Liver (tissue), 9 donors: ENCODE data around the gene SYT15. TPM values are rescaled to one million over a fixed set of nuclear protein-coding genes. Genes with fewer than 3 reads are reported as not detected.

Experiments used
- DNase-seq: peaks from one replicate; pipeline ENCODE4 v3.0.0-alpha.2; 2017; ENCODE audit warnings: low spot score
- H3K27ac ChIP-seq, 2 donors: one replicate each; pipeline ENCODE4 v1.7.0; 2013; ENCODE audit warnings: inconsistent platforms in 2 of 2, low read length in 2 of 2, control low read depth in 1 of 2, low read depth in 1 of 2, mild to moderate bottlenecking in 1 of 2
- H3K27me3 ChIP-seq, 4 donors: one replicate each; pipeline versions ENCODE4 v1.6.1 to v1.7.0; 2013; ENCODE audit warnings: low read length in 3 of 4, inconsistent platforms in 1 of 4, mild to moderate bottlenecking in 1 of 4, moderate library complexity in 1 of 4; ENCODE audit not compliant: control insufficient read depth in 4 of 4, insufficient read depth in 4 of 4
- H3K36me3 ChIP-seq, 4 donors: one replicate each; pipeline versions ENCODE4 v1.6.1 to v1.7.0; 2013; ENCODE audit warnings: low read length in 3 of 4, mild to moderate bottlenecking in 3 of 4, low read depth in 1 of 4, moderate library complexity in 1 of 4; ENCODE audit not compliant: control insufficient read depth in 4 of 4, insufficient read depth in 3 of 4
- H3K4me1 ChIP-seq, 4 donors: one replicate each; pipeline versions ENCODE4 v1.6.1 to v1.7.0; 2013; ENCODE audit warnings: low read length in 3 of 4, mild to moderate bottlenecking in 3 of 4, moderate library complexity in 1 of 4; ENCODE audit not compliant: control insufficient read depth in 4 of 4, insufficient read depth in 4 of 4
- H3K4me3 ChIP-seq, 3 donors: one replicate each; pipeline versions ENCODE4 v1.6.1 to v1.7.0; 2013; ENCODE audit warnings: low read length in 3 of 3, control low read depth in 1 of 3, low read depth in 1 of 3, mild to moderate bottlenecking in 1 of 3
- H3K9ac ChIP-seq, 2 donors: one replicate each; pipeline ENCODE4 v1.7.0; 2013; ENCODE audit warnings: low read length in 2 of 2, mild to moderate bottlenecking in 2 of 2, moderate library complexity in 2 of 2, control low read depth in 1 of 2, low read depth in 1 of 2
- H3K9me3 ChIP-seq, 4 donors: one replicate each; pipeline versions ENCODE4 v1.6.1 to v1.7.0; 2013; ENCODE audit warnings: low read length in 3 of 4; ENCODE audit not compliant: control insufficient read depth in 4 of 4
- CTCF ChIP-seq: fragments of 150-350 bp; IDR thresholded peaks from 2 replicates; pipeline ENCODE4 v1.5.1; 2017; ENCODE audit warnings: improper control_type of control experiment, low read depth, low read length; ENCODE audit not compliant: missing input control
- EGR1 ChIP-seq, 2 donors: IDR thresholded peaks; 2 replicates each; pipeline ENCODE4 v1.6.1; 2016 to 2018; ENCODE audit warnings: antibody characterized with exemption in 2 of 2, low read depth in 2 of 2
- FOXA1 ChIP-seq: IDR thresholded peaks from 2 replicates; pipeline ENCODE4 v1.6.1; 2016; ENCODE audit warnings: antibody characterized with exemption
- FOXA2 ChIP-seq: IDR thresholded peaks from 2 replicates; pipeline ENCODE4 v1.6.1; 2016; ENCODE audit warnings: antibody characterized with exemption
- GABPA ChIP-seq, 2 donors: IDR thresholded peaks in 1 of 2; conservative IDR thresholded peaks in 1 of 2; 2 replicates each; pipeline ENCODE4 v1.6.1; 2016; ENCODE audit warnings: antibody characterized with exemption in 2 of 2, mild to moderate bottlenecking in 1 of 2, moderate library complexity in 1 of 2
- HNF4A ChIP-seq, 2 donors: conservative IDR thresholded peaks; 2 replicates each; pipeline ENCODE4 v1.6.1; 2016; ENCODE audit warnings: antibody characterized with exemption in 2 of 2, mild to moderate bottlenecking in 2 of 2
- HNF4G ChIP-seq: IDR thresholded peaks from 2 replicates; pipeline ENCODE4 v1.6.1; 2016; ENCODE audit warnings: antibody characterized with exemption
- JUND ChIP-seq, 2 donors: IDR thresholded peaks; 2 replicates each; pipeline ENCODE4 v1.6.1; 2016; ENCODE audit warnings: antibody characterized with exemption in 2 of 2
- MAX ChIP-seq: IDR thresholded peaks from 2 replicates; pipeline ENCODE4 v1.6.1; 2016; ENCODE audit warnings: antibody characterized with exemption
- NR2F2 ChIP-seq: IDR thresholded peaks from 2 replicates; pipeline ENCODE4 v1.6.1; 2016; ENCODE audit warnings: antibody characterized with exemption
- RAD21 ChIP-seq, 2 donors: IDR thresholded peaks; 2 replicates each; pipeline ENCODE4 v1.6.1; 2016; ENCODE audit warnings: antibody characterized with exemption in 2 of 2, mild to moderate bottlenecking in 2 of 2
- REST ChIP-seq: IDR thresholded peaks from 2 replicates; pipeline ENCODE4 v1.6.1; 2016; ENCODE audit warnings: antibody characterized with exemption, mild to moderate bottlenecking
- RXRA ChIP-seq, 2 donors: IDR thresholded peaks; 2 replicates each; pipeline ENCODE4 v1.6.1; 2017 to 2018; ENCODE audit warnings: antibody characterized with exemption in 2 of 2, mild to moderate bottlenecking in 1 of 2
- TAF1 ChIP-seq: conservative IDR thresholded peaks from 2 replicates; pipeline ENCODE4 v1.6.1; 2016; ENCODE audit warnings: antibody characterized with exemption, mild to moderate bottlenecking
- YY1 ChIP-seq: IDR thresholded peaks from 2 replicates; pipeline ENCODE4 v1.6.1; 2016; ENCODE audit warnings: antibody characterized with exemption, mild to moderate bottlenecking
- ZBTB33 ChIP-seq: IDR thresholded peaks from 2 replicates; pipeline ENCODE4 v1.6.1; 2016; ENCODE audit warnings: antibody characterized with exemption
- WGBS: extraction: QIAGEN DNeasy Blood & Tissue Kit; methylation state at CpG from one replicate; pipeline ENCODE4 v1.1.7; 2013; 5-methylcytosine and 5-hydroxymethylcytosine counted together
- polyA plus RNA-seq, 2 donors: library from polyadenylated mRNA; stranded (reverse) in 1 of 2; unstranded in 1 of 2; fragments of 200-250 nt in 1 of 2; fragments of >200 nt in 1 of 2; fragmentation: Nextera tagmentation in 1 of 2; extraction: Ambion mirVana in 1 of 2; gene quantifications; one replicate each; pipeline versions ENCODE4 v1.2.1 to v1.2.3, GENCODE V29; 2013 to 2015
- total RNA-seq, 2 donors: library from RNA; depleted of rRNA; stranded (reverse); fragments of >200 nt; gene quantifications; one replicate each; pipeline ENCODE4 v1.2.3, GENCODE V29; 2014
- donor health status: healthy.
- donor health status: healthy.
- donor health status: healthy.
- donor health status: healthy.
- donor health status: healthy.

The SYT15 gene
- total and polyA plus RNA-seq, 4 donors, result 0.35 to 1.8 (median 0.78) TPM

- no peak overlapping the region for H3K4me3 ChIP-seq
- 65% methylated on average over 2 of the region's 2 CpGs for WGBS
- TF ChIP-seq JUND (IDR thresholded peaks at IDR 0.05), result no peak
- TF ChIP-seq HNF4G, result no peak
- no peak for TF ChIP-seq RAD21 (IDR thresholded peaks at IDR 0.05)
- TF ChIP-seq FOXA1, result no peak
- H3K9me3 ChIP-seq, result no peaks in the 10 kb centered on the region
- H3K27ac ChIP-seq, result no peak overlapping the region
- peaks cover 4 to 10% (median 6%) of the 10 kb centered on the region in 4 donors for H3K27me3 ChIP-seq
- H3K4me1 ChIP-seq, result peaks cover 3 to 5% (median 4%) of the 10 kb centered on the region in 4 donors
- no peaks in the 10 kb centered on the region for H3K36me3 ChIP-seq
- H3K9ac ChIP-seq, result no peak overlapping the region
- DNase-seq, result no peak
Measured at GRCh38 chr10:46553238-46554049, 25.5 kb upstream of the SYT15 start.

GRCh38 chr10:46554166-46554781, 24.7 kb upstream of the SYT15 start:
- no peak for DNase-seq
- Histone ChIP-seq H3K9ac (no peak overlapping the region), H3K4me1 (peaks cover 3 to 5% (median 4%) of the 10 kb centered on the region in 4 donors), H3K27ac (no peak overlapping the region), H3K9me3 (no peaks in the 10 kb centered on the region), H3K27me3 (peaks cover 4 to 12% (median 6%) of the 10 kb centered on the region in 4 donors), H3K4me3 (no peak overlapping the region), H3K36me3 (no peaks in the 10 kb centered on the region)
- no peak for TF ChIP-seq ZBTB33
- TF ChIP-seq YY1, result no peak
- no peak for TF ChIP-seq NR2F2
- no peak for TF ChIP-seq CTCF
- no peak for TF ChIP-seq FOXA2
- no peak for TF ChIP-seq HNF4A (conservative IDR thresholded peaks at IDR 0.05)
- TF ChIP-seq EGR1 (IDR thresholded peaks at IDR 0.05; ENCODE audit: low read depth in 2 of 2), result no peak
- TF ChIP-seq REST, result no peak
- no peak for TF ChIP-seq HNF4G
- no peak for TF ChIP-seq MAX
- no peak for TF ChIP-seq JUND (IDR thresholded peaks at IDR 0.05)
- no peak for TF ChIP-seq RXRA (IDR thresholded peaks at IDR 0.05)
- TF ChIP-seq RAD21 (IDR thresholded peaks at IDR 0.05), result no peak
- no peak for TF ChIP-seq TAF1
- TF ChIP-seq GABPA (IDR thresholded peaks at IDR 0.05 in 1 of 2, conservative IDR thresholded peaks at IDR 0.05 in 1 of 2), result no peak
- 93% methylated on average over 7 of the region's 7 CpGs for WGBS
